Panc1 (cell line): ENCODE data around the gene EDEM3. TPM values are rescaled to one million over a fixed set of nuclear protein-coding genes. Genes with fewer than 3 reads are reported as not detected.

Experiments
- ATAC-seq: fragments of 200-7000 bp; cut with Tn5 transposase; 2 replicates; pipeline ENCODE4 v1.9.1; 2020; ENCODE audit warnings: mild to moderate bottlenecking, moderate library complexity
- BruUV-seq: library from RNA; stranded (reverse); fragments of 400-500 nt; replicated peaks from 2 replicates; lab custom pipeline; 2021; lab: Mats Ljungman, UMichigan
- CTCF ChIA-PET: fragments of 300-600 bp; sonication (Branson Sonifier 250); formaldehyde crosslinking; loops from one replicate; lab custom pipeline; 2022; ENCODE audit warnings: antibody characterized with exemption; lab: Charles Lee
- POLR2A ChIA-PET: fragments of 300-600 bp; sonication (Branson Sonifier 250); formaldehyde crosslinking; loops from one replicate; lab custom pipeline; 2022; ENCODE audit warnings: antibody characterized with exemption; lab: Charles Lee
- DNase-seq: peaks from one replicate; pipeline ENCODE4 v3.0.0-alpha.2; 2010; ENCODE audit warnings: low read depth, low spot score
- H3K27ac ChIP-seq: 2 replicates; pipeline ENCODE4 v1.5.1; 2011; ENCODE audit warnings: mild to moderate bottlenecking, low read length, inconsistent platforms
- H3K27me3 ChIP-seq: fragments of 200-500 bp; sonication (Bioruptor generic); 2 replicates; pipeline ENCODE4 v1.6.0; 2014; ENCODE audit warnings: low read length, inconsistent platforms; ENCODE audit not compliant: control insufficient read depth, insufficient read depth
- H3K36me3 ChIP-seq: fragments of 200-500 bp; sonication (Bioruptor generic); 2 replicates; pipeline ENCODE4 v1.5.1; 2014; ENCODE audit warnings: inconsistent platforms, mild to moderate bottlenecking, low read length, moderate library complexity; ENCODE audit not compliant: control insufficient read depth, insufficient read depth
- H3K4me1 ChIP-seq: 2 replicates; pipeline ENCODE4 v1.5.1; 2011; ENCODE audit warnings: inconsistent platforms, mild to moderate bottlenecking, low read length, moderate library complexity; ENCODE audit not compliant: control insufficient read depth, insufficient read depth
- H3K4me3 ChIP-seq, 2 experiments: 2 replicates each; pipeline ENCODE4 v1.5.1; 2011 to 2012; ENCODE audit warnings: low read depth in 2 of 2, low read length in 2 of 2, mild to moderate bottlenecking in 2 of 2, inconsistent platforms in 1 of 2, moderate library complexity in 1 of 2
- H3K9me3 ChIP-seq: fragments of 200-500 bp; sonication (Bioruptor generic); 2 replicates; pipeline ENCODE4 v1.5.1; 2014; ENCODE audit warnings: low read depth, mild to moderate bottlenecking, inconsistent platforms, low read length, moderate library complexity; ENCODE audit not compliant: control insufficient read depth, insufficient read depth
- CTCF ChIP-seq: fragments of 450-650 bp; IDR thresholded peaks from 2 replicates; pipeline ENCODE4 v1.5.1; 2017; ENCODE audit warnings: mild to moderate bottlenecking
- POLR2AphosphoS5 ChIP-seq: IDR thresholded peaks from 2 replicates; pipeline ENCODE4 v1.6.1; 2012; ENCODE audit warnings: mild to moderate bottlenecking, low read depth, low read length, moderate library complexity
- REST ChIP-seq, 2 experiments: IDR thresholded peaks; 2 replicates each; pipeline ENCODE4 v1.6.1; 2011 to 2012; ENCODE audit warnings: low read depth in 2 of 2, control low read depth in 1 of 2, low read length in 1 of 2, mild to moderate bottlenecking in 1 of 2, moderate library complexity in 1 of 2; ENCODE audit not compliant: insufficient read depth in 1 of 2
- SIN3A ChIP-seq: IDR thresholded peaks from 2 replicates; pipeline ENCODE4 v1.6.1; 2012; ENCODE audit warnings: low read depth, mild to moderate bottlenecking, low read length, moderate library complexity, borderline replicate concordance; ENCODE audit not compliant: insufficient read depth
- TCF7L2 ChIP-seq: IDR thresholded peaks from 2 replicates; pipeline ENCODE4 v1.6.1; 2011; ENCODE audit warnings: mild to moderate bottlenecking, low read depth, low read length, inconsistent platforms
- in situ Hi-C: cut with HindIII; loops from 2 replicates; pipeline ENCODE4 v1.10.0; 2016; ENCODE audit warnings: low sequenced_read_pairs, low pct_unique_long_range_greater_than_20kb
- intact Hi-C: fragments of 100-400 bp; cut with micrococcal nuclease; formaldehyde crosslinking; loops from one replicate; pipeline ENCODE4 v1.10.0; 2022; ENCODE audit not compliant: unreplicated experiment
- total RNA-seq: library from RNA; stranded (reverse); gene quantifications from one replicate; pipeline ENCODE4 v1.2.1, GENCODE V29; 2021; ENCODE audit not compliant: unreplicated experiment

Gene EDEM3
- total RNA-seq, 1 experiment from 2014 or later = 17.4 TPM

- no peak for TF ChIP-seq REST (IDR thresholded peaks at IDR 0.05; ENCODE audit: insufficient read depth in 1 of 2, low read depth in 2 of 2, low read length in 1 of 2)
- no peak for TF ChIP-seq POLR2AphosphoS5
- TF ChIP-seq CTCF = no peak
- TF ChIP-seq SIN3A = no peak
- TF ChIP-seq TCF7L2 = no peak
- Histone ChIP-seq H3K9me3 (no peaks in the 10 kb centered on the region), H3K4me3 (no peak overlapping the region), H3K27ac (no peak overlapping the region), H3K27me3 (no peaks in the 10 kb centered on the region), H3K4me1 (no peaks in the 10 kb centered on the region), H3K36me3 (no peaks in the 10 kb centered on the region)
- no peak for ATAC-seq
- ChIA-PET CTCF (no interaction called here), POLR2A (no interaction called here)
- BruUV-seq = no TSS peak
- DNase-seq = no peak
- intact Hi-C loops = no loop called here
- in situ Hi-C loops = no loop called here
Observed at GRCh38 chr1:184793967-184794366, 39.3 kb upstream of the EDEM3 start.

- ATAC-seq (peak; percentile 68), DNase-seq (peak; percentile 69)
- no TSS peak for BruUV-seq
- intact Hi-C loops (no loop called here), in situ Hi-C loops (no loop called here)
- H3K9me3 ChIP-seq = no peaks in the 10 kb centered on the region
- no peaks in the 10 kb centered on the region for H3K36me3 ChIP-seq
- ChIA-PET CTCF (no interaction called here), POLR2A (no interaction called here)
- H3K4me1 ChIP-seq = no peaks in the 10 kb centered on the region
- TF ChIP-seq TCF7L2 = no peak
- no peak for TF ChIP-seq REST (IDR thresholded peaks at IDR 0.05; ENCODE audit: insufficient read depth in 1 of 2, low read depth in 2 of 2, low read length in 1 of 2)
- TF ChIP-seq CTCF = no peak
- TF ChIP-seq POLR2AphosphoS5 = no peak
- no peak for TF ChIP-seq SIN3A
- H3K4me3 ChIP-seq = no peak overlapping the region
- no peaks in the 10 kb centered on the region for H3K27me3 ChIP-seq
- H3K27ac ChIP-seq = no peak overlapping the region
Observed at GRCh38 chr1:184792450-184792969, 37.9 kb upstream of the EDEM3 start.
